ENCODE results near the gene SLC41A1. TPM values are rescaled to one million over a fixed set of nuclear protein-coding genes. Genes with fewer than 3 reads are reported as not detected.
A peak's percentile ranks its signal among the peaks of the same experiment; 100 is the strongest.

Gene SLC41A1
- total RNA-seq, 1 experiment from 2014 or later, result 17.2 TPM

GRCh38 chr1:205791568-205792180 is 21.3 kb downstream of the SLC41A1 start:
- ChIA-PET CTCF (interaction anchor here (0.6 to 3.1 kb wide), 6 partner anchors 67 to 185 kb away, joined by 3 to 48 read pairs (median 4); no protein-coding TSS in a partner anchor), POLR2A (ENCODE audit: unreplicated experiment) (no interaction called here)
- ATAC-seq (peak; percentile 100), DNase-seq (peak; percentile 77)
- TF ChIP-seq EZH2phosphoT487 (IDR thresholded peaks at IDR 0.05; ENCODE audit: borderline replicate concordance, low read length), result no peak
- peak; percentile 93 for TF ChIP-seq CTCF (conservative IDR thresholded peaks at IDR 0.05; ENCODE audit: low read depth, low read length)
- H3F3A ChIP-seq (ENCODE audit: low read length, unreplicated experiment), result no peaks in the 10 kb centered on the region
- H3K4me1 ChIP-seq (ENCODE audit: insufficient read depth, low read length), result no peaks in the 10 kb centered on the region
- BruUV-seq (replicated peaks), result no TSS peak
- no peak overlapping the region for H3K9ac ChIP-seq (ENCODE audit: low read length)
- H3K27ac ChIP-seq (ENCODE audit: low read length), result no peak overlapping the region
- H3K27me3 ChIP-seq (ENCODE audit: low read length), result no peaks in the 10 kb centered on the region
- H2AFZ ChIP-seq (ENCODE audit: low read length), result no peak overlapping the region
- H3K9me2 ChIP-seq (replicated peaks; ENCODE audit: low read length), result no peaks in the 10 kb centered on the region
- H3K9me3 ChIP-seq (ENCODE audit: low read length), result no peaks in the 10 kb centered on the region
- H3K79me2 ChIP-seq (ENCODE audit: low read length), result no peaks in the 10 kb centered on the region
- intact Hi-C loops (cut with micrococcal nuclease), result loop anchor here (1.0 kb wide), 4 partner anchors 22 to 315 kb away; partner anchors contain the start of gene SLC41A1
- no peaks in the 10 kb centered on the region for H4K20me1 ChIP-seq (ENCODE audit: low read length)
- H3K4me3 ChIP-seq (ENCODE audit: low read length), result no peak overlapping the region
- H3K36me3 ChIP-seq (ENCODE audit: low read depth, low read length), result peaks cover 6% of the 10 kb centered on the region; the same call in 1 of the 2 replicates
- no peak overlapping the region for H3K4me2 ChIP-seq (ENCODE audit: low read length)

GRCh38 chr1:205787287-205787916 is 25.6 kb downstream of the SLC41A1 start:
- intact Hi-C loops (cut with micrococcal nuclease), result no loop called here
- Histone ChIP-seq H3K4me1 (ENCODE audit: insufficient read depth, low read length) (no peaks in the 10 kb centered on the region), H2AFZ (ENCODE audit: low read length) (no peak overlapping the region), H3K79me2 (ENCODE audit: low read length) (no peaks in the 10 kb centered on the region), H4K20me1 (ENCODE audit: low read length) (no peaks in the 10 kb centered on the region), H3K27me3 (ENCODE audit: low read length) (no peaks in the 10 kb centered on the region), H3K27ac (ENCODE audit: low read length) (no peak overlapping the region), H3F3A (ENCODE audit: low read length, unreplicated experiment) (no peaks in the 10 kb centered on the region), H3K36me3 (ENCODE audit: low read depth, low read length) (peaks cover 6% of the 10 kb centered on the region; the same call in 1 of the 2 replicates), H3K4me2 (ENCODE audit: low read length) (no peak overlapping the region), H3K4me3 (ENCODE audit: low read length) (no peak overlapping the region), H3K9me2 (replicated peaks; ENCODE audit: low read length) (no peaks in the 10 kb centered on the region), H3K9ac (ENCODE audit: low read length) (no peak overlapping the region), H3K9me3 (ENCODE audit: low read length) (no peaks in the 10 kb centered on the region)
- TF ChIP-seq EZH2 (IDR thresholded peaks at IDR 0.05; ENCODE audit: low read length, unreplicated experiment) (no peak), CTCF (conservative IDR thresholded peaks at IDR 0.05; ENCODE audit: low read depth, low read length) (no peak), EZH2phosphoT487 (IDR thresholded peaks at IDR 0.05; ENCODE audit: borderline replicate concordance, low read length) (no peak)
- no TSS peak for BruUV-seq (replicated peaks)
- ChIA-PET CTCF (no interaction called here), POLR2A (ENCODE audit: unreplicated experiment) (no interaction called here)
- ATAC-seq (no peak), DNase-seq (no peak)

- H3K4me1 ChIP-seq (ENCODE audit: insufficient read depth, low read length), result no peaks in the 10 kb centered on the region
- H3K4me2 ChIP-seq (ENCODE audit: low read length), result no peak overlapping the region
- TF ChIP-seq CTCF (conservative IDR thresholded peaks at IDR 0.05; ENCODE audit: low read depth, low read length) (no peak), EZH2phosphoT487 (IDR thresholded peaks at IDR 0.05; ENCODE audit: borderline replicate concordance, low read length) (no peak), EZH2 (IDR thresholded peaks at IDR 0.05; ENCODE audit: low read length, unreplicated experiment) (no peak)
- H3K4me3 ChIP-seq (ENCODE audit: low read length), result no peak overlapping the region
- DNase-seq (no peak), ATAC-seq (no peak)
- intact Hi-C loops (cut with micrococcal nuclease), result no loop called here
- H3K9ac ChIP-seq (ENCODE audit: low read length), result no peak overlapping the region
- CTCF ChIA-PET, result interaction anchor here (0.6 kb wide), 1 partner anchor 74 kb away, joined by 6 read pairs; no protein-coding TSS in a partner anchor
- no peaks in the 10 kb centered on the region for H3K27me3 ChIP-seq (ENCODE audit: low read length)
- no peaks in the 10 kb centered on the region for H3K9me3 ChIP-seq (ENCODE audit: low read length)
- no peak overlapping the region for H2AFZ ChIP-seq (ENCODE audit: low read length)
- BruUV-seq (replicated peaks), result no TSS peak
- no peaks in the 10 kb centered on the region for H3K9me2 ChIP-seq (replicated peaks; ENCODE audit: low read length)
- H4K20me1 ChIP-seq (ENCODE audit: low read length), result no peaks in the 10 kb centered on the region
- no peak overlapping the region for H3K27ac ChIP-seq (ENCODE audit: low read length)
- peaks cover 6% of the 10 kb centered on the region; the same call in 1 of the 2 replicates for H3K36me3 ChIP-seq (ENCODE audit: low read depth, low read length)
- no peaks in the 10 kb centered on the region for H3F3A ChIP-seq (ENCODE audit: low read length, unreplicated experiment)
- POLR2A ChIA-PET (ENCODE audit: unreplicated experiment), result no interaction called here
- no peaks in the 10 kb centered on the region for H3K79me2 ChIP-seq (ENCODE audit: low read length)
These were observed 26.4 kb downstream of the SLC41A1 start for GRCh38 chr1:205786601-205787000.
